ENCODE measurements around the gene MORC2. TPM values are rescaled to one million over a fixed set of nuclear protein-coding genes. Genes with fewer than 3 reads are reported as not detected.

The MORC2 gene
- total and polyA plus RNA-seq, 2 of the 13 experiments (the other 11 are each of a cell fraction or from before 2014, with no cell fraction given), result 11.9 to 18.3 TPM

DNA sequence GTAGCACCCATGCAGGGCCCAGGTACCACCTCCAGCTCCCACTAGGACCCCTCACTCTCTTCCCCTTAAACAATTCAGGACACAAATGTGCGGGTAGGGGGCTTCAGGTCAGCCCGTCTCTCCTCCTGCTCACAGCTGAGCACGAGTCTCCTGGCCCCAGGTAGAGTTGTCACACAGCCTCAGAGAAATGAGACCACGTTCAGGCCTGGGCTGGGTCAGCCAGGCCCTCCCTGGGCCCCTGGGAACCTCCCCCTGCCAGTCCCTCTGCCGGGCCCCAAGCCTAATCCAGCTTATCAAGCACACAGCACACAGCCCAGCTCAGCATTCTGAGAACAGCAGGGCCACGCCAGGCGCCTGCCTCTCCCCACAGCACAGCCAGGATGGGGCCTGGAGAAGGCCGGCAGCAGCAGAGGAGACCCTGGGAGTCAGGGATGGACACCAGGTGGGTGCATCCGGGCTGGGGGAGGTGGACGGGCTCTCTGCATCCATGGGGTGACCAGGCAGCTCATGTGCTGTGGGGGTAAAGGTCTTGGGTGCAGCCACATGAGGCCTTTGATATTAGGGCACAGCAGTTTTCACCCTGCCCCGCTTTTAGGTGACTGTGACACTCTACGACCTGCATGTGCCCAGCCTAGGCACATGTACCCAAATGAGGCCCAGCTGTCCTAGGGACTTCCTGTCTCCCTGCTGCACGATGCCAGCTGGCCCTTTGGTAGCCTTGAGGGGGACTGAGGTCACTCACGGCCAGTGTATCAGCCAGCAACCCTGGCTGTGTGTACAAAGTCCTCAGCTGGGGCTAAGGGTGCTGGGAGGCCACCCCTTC is 87.0 kb downstream of the MORC2 start (continued):
- TF ChIP-seq, protein P1, sequence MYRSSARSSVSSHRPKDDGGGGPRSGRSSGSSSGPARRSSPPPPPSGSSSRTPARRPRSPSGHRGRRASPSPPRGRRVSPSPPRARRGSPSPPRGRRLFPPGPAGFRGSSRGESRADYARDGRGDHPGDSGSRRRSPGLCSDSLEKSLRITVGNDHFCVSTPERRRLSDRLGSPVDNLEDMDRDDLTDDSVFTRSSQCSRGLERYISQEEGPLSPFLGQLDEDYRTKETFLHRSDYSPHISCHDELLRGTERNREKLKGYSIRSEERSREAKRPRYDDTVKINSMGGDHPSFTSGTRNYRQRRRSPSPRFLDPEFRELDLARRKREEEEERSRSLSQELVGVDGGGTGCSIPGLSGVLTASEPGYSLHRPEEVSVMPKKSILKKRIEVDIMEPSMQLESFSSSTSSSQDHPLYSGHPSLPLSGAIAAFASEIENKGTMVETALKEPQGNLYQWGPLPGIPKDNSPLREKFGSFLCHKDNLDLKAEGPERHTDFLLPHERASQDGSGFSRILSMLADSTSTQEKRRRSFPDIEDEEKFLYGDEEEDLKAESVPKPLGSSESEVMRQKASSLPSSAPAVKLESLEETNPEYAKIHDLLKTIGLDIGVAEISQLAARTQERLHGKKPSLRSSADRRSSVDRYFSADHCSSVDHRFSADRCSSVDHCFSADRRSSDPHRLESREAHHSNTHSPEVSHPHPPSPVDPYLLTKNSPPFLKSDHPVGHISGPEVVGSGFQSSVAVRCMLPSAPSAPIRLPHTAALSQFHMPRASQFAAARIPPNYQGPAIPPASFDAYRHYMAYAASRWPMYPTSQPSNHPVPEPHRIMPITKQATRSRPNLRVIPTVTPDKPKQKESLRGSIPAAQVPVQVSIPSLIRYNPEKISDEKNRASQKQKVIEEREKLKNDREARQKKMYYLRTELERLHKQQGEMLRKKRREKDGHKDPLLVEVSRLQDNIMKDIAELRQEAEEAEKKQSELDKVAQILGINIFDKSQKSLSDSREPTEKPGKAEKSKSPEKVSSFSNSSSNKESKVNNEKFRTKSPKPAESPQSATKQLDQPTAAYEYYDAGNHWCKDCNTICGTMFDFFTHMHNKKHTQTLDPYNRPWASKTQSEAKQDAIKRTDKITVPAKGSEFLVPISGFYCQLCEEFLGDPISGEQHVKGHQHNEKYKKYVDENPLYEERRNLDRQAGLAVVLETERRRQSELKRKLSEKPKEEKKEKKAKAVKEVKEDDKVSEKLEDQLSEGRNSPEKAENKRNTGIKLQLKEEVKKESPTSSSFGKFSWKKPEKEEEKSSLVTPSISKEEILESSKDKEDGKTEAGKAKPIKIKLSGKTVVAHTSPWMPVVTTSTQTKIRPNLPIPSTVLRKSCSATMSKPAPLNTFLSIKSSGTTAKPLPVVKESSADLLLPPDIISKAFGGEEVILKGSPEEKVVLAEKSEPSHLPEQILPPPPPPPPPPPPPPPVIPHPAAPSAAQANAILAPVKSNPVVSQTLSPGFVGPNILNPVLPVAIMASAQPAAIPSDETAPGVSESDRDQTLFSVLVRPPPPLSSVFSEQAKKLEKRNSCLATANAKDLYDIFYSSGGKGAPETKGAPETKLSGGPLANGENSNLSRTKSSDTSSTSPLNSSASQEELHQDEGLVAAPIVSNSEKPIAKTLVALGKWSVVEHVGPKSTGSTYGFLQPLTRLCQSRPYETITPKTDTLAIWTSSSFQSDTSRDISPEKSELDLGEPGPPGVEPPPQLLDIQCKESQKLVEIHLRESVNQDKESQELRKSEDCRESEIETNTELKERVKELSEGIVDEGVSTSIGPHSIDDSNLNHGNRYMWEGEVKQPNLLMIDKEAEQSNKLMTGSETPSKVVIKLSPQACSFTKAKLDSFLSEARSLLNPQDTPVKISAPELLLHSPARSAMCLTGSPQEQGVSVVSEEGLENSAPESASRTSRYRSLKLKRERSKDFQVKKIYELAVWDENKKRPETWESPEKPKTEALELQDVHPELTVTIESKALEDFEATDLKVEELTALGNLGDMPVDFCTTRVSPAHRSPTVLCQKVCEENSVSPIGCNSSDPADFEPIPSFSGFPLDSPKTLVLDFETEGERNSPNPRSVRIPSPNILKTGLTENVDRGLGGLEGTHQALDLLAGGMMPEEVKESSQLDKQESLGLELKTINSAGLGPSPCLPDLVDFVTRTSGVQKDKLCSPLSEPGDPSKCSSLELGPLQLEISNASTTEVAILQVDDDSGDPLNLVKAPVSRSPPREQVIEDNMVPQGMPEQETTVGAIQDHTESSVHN (CRISPR knock-in tag; IDR thresholded peaks at IDR 0.05), result no peak
- TF ChIP-seq ZNF652 (CRISPR knock-in tag; IDR thresholded peaks at IDR 0.05; ENCODE audit: borderline replicate concordance, low read depth), result no peak
- TF ChIP-seq ONECUT2 (CRISPR knock-in tag; IDR thresholded peaks at IDR 0.05), result no peak
- no peak for TF ChIP-seq ZNF75D (CRISPR knock-in tag; IDR thresholded peaks at IDR 0.05; ENCODE audit: borderline replicate concordance)
- TF ChIP-seq, protein P2, sequence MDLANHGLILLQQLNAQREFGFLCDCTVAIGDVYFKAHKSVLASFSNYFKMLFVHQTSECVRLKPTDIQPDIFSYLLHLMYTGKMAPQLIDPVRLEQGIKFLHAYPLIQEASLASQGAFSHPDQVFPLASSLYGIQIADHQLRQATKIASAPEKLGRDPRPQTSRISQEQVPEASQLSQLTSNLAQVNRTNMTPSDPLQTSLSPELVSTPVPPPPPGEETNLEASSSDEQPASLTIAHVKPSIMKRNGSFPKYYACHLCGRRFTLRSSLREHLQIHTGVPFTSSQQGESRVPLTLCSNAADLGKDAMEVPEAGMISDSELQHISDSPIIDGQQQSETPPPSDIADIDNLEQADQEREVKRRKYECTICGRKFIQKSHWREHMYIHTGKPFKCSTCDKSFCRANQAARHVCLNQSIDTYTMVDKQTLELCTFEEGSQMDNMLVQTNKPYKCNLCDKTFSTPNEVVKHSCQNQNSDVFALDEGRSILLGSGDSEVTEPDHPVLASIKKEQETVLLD (CRISPR knock-in tag; IDR thresholded peaks at IDR 0.05; ENCODE audit: low read depth), result no peak
- TF ChIP-seq, protein P3, sequence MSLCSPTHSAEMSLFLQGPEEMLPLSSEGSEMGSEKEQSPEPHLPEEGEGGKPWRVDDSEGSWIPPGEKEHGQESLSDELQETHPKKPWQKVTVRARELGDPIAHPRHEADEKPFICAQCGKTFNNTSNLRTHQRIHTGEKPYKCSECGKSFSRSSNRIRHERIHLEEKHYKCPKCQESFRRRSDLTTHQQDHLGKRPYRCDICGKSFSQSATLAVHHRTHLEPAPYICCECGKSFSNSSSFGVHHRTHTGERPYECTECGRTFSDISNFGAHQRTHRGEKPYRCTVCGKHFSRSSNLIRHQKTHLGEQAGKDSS (CRISPR knock-in tag; IDR thresholded peaks at IDR 0.05; ENCODE audit: borderline replicate concordance, low read depth), result no peak
- no peak for TF ChIP-seq KMT2A (CRISPR knock-in tag; IDR thresholded peaks at IDR 0.05)
- TF ChIP-seq, protein P4, sequence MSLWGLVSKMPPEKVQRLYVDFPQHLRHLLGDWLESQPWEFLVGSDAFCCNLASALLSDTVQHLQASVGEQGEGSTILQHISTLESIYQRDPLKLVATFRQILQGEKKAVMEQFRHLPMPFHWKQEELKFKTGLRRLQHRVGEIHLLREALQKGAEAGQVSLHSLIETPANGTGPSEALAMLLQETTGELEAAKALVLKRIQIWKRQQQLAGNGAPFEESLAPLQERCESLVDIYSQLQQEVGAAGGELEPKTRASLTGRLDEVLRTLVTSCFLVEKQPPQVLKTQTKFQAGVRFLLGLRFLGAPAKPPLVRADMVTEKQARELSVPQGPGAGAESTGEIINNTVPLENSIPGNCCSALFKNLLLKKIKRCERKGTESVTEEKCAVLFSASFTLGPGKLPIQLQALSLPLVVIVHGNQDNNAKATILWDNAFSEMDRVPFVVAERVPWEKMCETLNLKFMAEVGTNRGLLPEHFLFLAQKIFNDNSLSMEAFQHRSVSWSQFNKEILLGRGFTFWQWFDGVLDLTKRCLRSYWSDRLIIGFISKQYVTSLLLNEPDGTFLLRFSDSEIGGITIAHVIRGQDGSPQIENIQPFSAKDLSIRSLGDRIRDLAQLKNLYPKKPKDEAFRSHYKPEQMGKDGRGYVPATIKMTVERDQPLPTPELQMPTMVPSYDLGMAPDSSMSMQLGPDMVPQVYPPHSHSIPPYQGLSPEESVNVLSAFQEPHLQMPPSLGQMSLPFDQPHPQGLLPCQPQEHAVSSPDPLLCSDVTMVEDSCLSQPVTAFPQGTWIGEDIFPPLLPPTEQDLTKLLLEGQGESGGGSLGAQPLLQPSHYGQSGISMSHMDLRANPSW (CRISPR knock-in tag; IDR thresholded peaks at IDR 0.05; ENCODE audit: borderline replicate concordance), result no peak
- no peak for TF ChIP-seq ZNF615 (CRISPR knock-in tag; IDR thresholded peaks at IDR 0.05; ENCODE audit: borderline replicate concordance)
- TF ChIP-seq SAP130 (CRISPR knock-in tag; IDR thresholded peaks at IDR 0.05; ENCODE audit: low read depth), result peak; percentile 57; the same call in 1 of the 2 replicates
- no peak for TF ChIP-seq BRD4 (CRISPR knock-in tag; IDR thresholded peaks at IDR 0.05)
- TF ChIP-seq, protein P5, sequence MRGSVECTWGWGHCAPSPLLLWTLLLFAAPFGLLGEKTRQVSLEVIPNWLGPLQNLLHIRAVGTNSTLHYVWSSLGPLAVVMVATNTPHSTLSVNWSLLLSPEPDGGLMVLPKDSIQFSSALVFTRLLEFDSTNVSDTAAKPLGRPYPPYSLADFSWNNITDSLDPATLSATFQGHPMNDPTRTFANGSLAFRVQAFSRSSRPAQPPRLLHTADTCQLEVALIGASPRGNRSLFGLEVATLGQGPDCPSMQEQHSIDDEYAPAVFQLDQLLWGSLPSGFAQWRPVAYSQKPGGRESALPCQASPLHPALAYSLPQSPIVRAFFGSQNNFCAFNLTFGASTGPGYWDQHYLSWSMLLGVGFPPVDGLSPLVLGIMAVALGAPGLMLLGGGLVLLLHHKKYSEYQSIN (CRISPR knock-in tag; IDR thresholded peaks at IDR 0.05; ENCODE audit: borderline replicate concordance), result no peak
- no peak for TF ChIP-seq SIX4 (CRISPR knock-in tag; IDR thresholded peaks at IDR 0.05)
- no peak for TF ChIP-seq ZSCAN21 (CRISPR knock-in tag; IDR thresholded peaks at IDR 0.05; ENCODE audit: borderline replicate concordance)

Data from HepG2 (cell line).